ENCODE measurements around the gene CAMK1D. TPM values are rescaled to one million over a fixed set of nuclear protein-coding genes. Genes with fewer than 3 reads are reported as not detected.

The CAMK1D gene
- polyA plus RNA-seq, 2 of the 4 experiments (the other 2 are of a cell fraction): 6.6 to 12.5 TPM

- TF ChIP-seq CTCF (IDR thresholded peaks at IDR 0.05) (no peak), RFX5 (IDR thresholded peaks at IDR 0.05) (no peak), TFCP2L1 (CRISPR knock-in tag; IDR thresholded peaks at IDR 0.05) (no peak), MAFK (IDR thresholded peaks at IDR 0.05; ENCODE audit: partially characterized antibody) (no peak), CBX2 (IDR thresholded peaks at IDR 0.05; ENCODE audit: borderline replicate concordance, low read depth) (no peak), EP300 (IDR thresholded peaks at IDR 0.05) (no peak), MYC (IDR thresholded peaks at IDR 0.05; ENCODE audit: borderline replicate concordance, low read length) (no peak), KDM5A (IDR thresholded peaks at IDR 0.05) (no peak)
Measured at GRCh38 chr10:12803776-12804175, 454.4 kb downstream of the CAMK1D start (continued).

- Histone ChIP-seq H3K4me1 (no peaks in the 10 kb centered on the region), H3K9me3 (no peaks in the 10 kb centered on the region), H3K4me2 (no peak overlapping the region), H3K27ac (no peak overlapping the region), H3K4me3 (no peak overlapping the region)
- TF ChIP-seq ZNF302 (CRISPR knock-in tag; IDR thresholded peaks at IDR 0.05) (no peak), ZFP36 (IDR thresholded peaks at IDR 0.05; ENCODE audit: borderline replicate concordance, partially characterized antibody) (peak; percentile 66)
- ATAC-seq (no peak; a peak in 1 of 6 replicates), DNase-seq (ENCODE audit: low read depth in 1 of 2, low spot score in 1 of 2) (no peak), FAIRE-seq (no peak)
- WGBS (ENCODE audit: missing lambda C conversion rate): 74% methylated on average over 12 of the region's 12 CpGs
- ChIA-PET POLR2A (no interaction called here), CTCF (interaction anchor here (1.1 to 1.5 kb wide), 2 partner anchors 95 to 117 kb away, joined by 4 to 5 read pairs; no protein-coding TSS in a partner anchor)
Measured at GRCh38 chr10:12806228-12807095, 457.1 kb downstream of the CAMK1D start.

GRCh38 chr10:12807096-12807755, 457.9 kb downstream of the CAMK1D start:
- FAIRE-seq: no peak
- POLR2A ChIA-PET: no interaction called here

More at GRCh38 chr10:12807096-12807755, 457.9 kb downstream of the CAMK1D start:
- TF ChIP-seq HOXB13 (CRISPR knock-in tag; IDR thresholded peaks at IDR 0.05; ENCODE audit: low read depth): no peak
- no peak for TF ChIP-seq CTCF (IDR thresholded peaks at IDR 0.05)
- TF ChIP-seq MAX (IDR thresholded peaks at IDR 0.05): no peak
- TF ChIP-seq ATOH8 (CRISPR knock-in tag; IDR thresholded peaks at IDR 0.05; ENCODE audit: low read depth): no peak
- no peak for TF ChIP-seq JUNB (IDR thresholded peaks at IDR 0.05)
- Histone ChIP-seq H3K4me2 (no peak overlapping the region), H3K9me3 (no peaks in the 10 kb centered on the region), H3K4me3 (no peak overlapping the region), H3K4me1 (no peaks in the 10 kb centered on the region), H3K27ac (no peak overlapping the region)
- DNase-seq (ENCODE audit: low read depth in 1 of 2, low spot score in 1 of 2): no peak
- WGBS (ENCODE audit: missing lambda C conversion rate): 81% methylated on average over 10 of the region's 10 CpGs
- ATAC-seq: peak; percentile 28 to 30; a peak in 2 of 6 replicates
- CTCF ChIA-PET: interaction anchor here (1.1 to 1.8 kb wide), 4 partner anchors 25 to 117 kb away, joined by 3 to 7 read pairs (median 4); no protein-coding TSS in a partner anchor
